Activated CD8-positive, alpha-beta memory T cell treated with anti-CD3 and anti-CD28 coated beads for 36 hours (primary cell): ENCODE measurements around the gene FAM120B. TPM values are rescaled to one million over a fixed set of nuclear protein-coding genes. Genes with fewer than 3 reads are reported as not detected.

Experiments
- CTCF ChIA-PET: fragments of 350-600 bp; sonication (Branson Sonifier 250); formaldehyde crosslinking; loops from one replicate; lab custom pipeline; 2021; ENCODE audit warnings: antibody characterized with exemption; lab: Charles Lee
- POLR2A ChIA-PET: fragments of 350-600 bp; sonication (Branson Sonifier 250); formaldehyde crosslinking; loops from one replicate; lab custom pipeline; 2021; ENCODE audit warnings: antibody characterized with exemption; lab: Charles Lee
- total RNA-seq, 2 experiments: library from RNA; stranded (reverse); gene quantifications; one replicate each; pipeline ENCODE4 v1.2.3, GENCODE V29; 2021

FAM120B gene
- total RNA-seq, 2 experiments from 2014 or later, result 17.2 TPM

- CTCF ChIA-PET, result interaction anchor here (1.4 to 1.6 kb wide), 2 partner anchors 20 to 439 kb away, joined by 3 read pairs; no protein-coding TSS in a partner anchor
- POLR2A ChIA-PET, result interaction anchor here (0.5 kb wide), 1 partner anchor 19 kb away, joined by 3 read pairs; no protein-coding TSS in a partner anchor
Observed at GRCh38 chr6:170270984-170271593, 35.5 kb upstream of the FAM120B start.

GRCh38 chr6:170271771-170272314, 34.7 kb upstream of the FAM120B start:
- ChIA-PET POLR2A (interaction anchor here (1.3 kb wide), 1 partner anchor 124 kb away, joined by 3 read pairs; no protein-coding TSS in a partner anchor), CTCF (interaction anchor here (1.4 to 1.6 kb wide), 2 partner anchors 21 to 440 kb away, joined by 3 read pairs; no protein-coding TSS in a partner anchor)

- ChIA-PET CTCF (interaction anchor here (1.4 kb wide), 1 partner anchor 441 kb away, joined by 3 read pairs; no protein-coding TSS in a partner anchor), POLR2A (interaction anchor here (1.3 kb wide), 1 partner anchor 125 kb away, joined by 3 read pairs; no protein-coding TSS in a partner anchor)
Observed at GRCh38 chr6:170272341-170273065, 34.1 kb upstream of the FAM120B start.

- CTCF ChIA-PET, result no interaction called here
- POLR2A ChIA-PET, result no interaction called here
Observed at GRCh38 chr6:170273191-170273590, 33.4 kb upstream of the FAM120B start.

GRCh38 chr6:170273681-170274080, 32.9 kb upstream of the FAM120B start:
- ChIA-PET POLR2A (interaction anchor here (0.7 kb wide), 1 partner anchor 407 kb away, joined by 4 read pairs; no protein-coding TSS in a partner anchor), CTCF (no interaction called here)

GRCh38 chr6:170274713-170275560, 31.6 kb upstream of the FAM120B start:
- POLR2A ChIA-PET, result no interaction called here

GRCh38 chr6:170276369-170277057, 30.0 kb upstream of the FAM120B start:
- ChIA-PET POLR2A (no interaction called here), CTCF (no interaction called here)

More at GRCh38 chr6:170274713-170275560, 31.6 kb upstream of the FAM120B start:
- CTCF ChIA-PET, result no interaction called here

GRCh38 chr6:170277893-170278742, 28.4 kb upstream of the FAM120B start:
- ChIA-PET POLR2A (interaction anchor here (0.7 kb wide), 1 partner anchor 56 kb away, joined by 5 read pairs; no protein-coding TSS in a partner anchor), CTCF (no interaction called here)

- ChIA-PET CTCF (no interaction called here), POLR2A (no interaction called here)
Observed at GRCh38 chr6:170278743-170279094, 27.8 kb upstream of the FAM120B start.

- POLR2A ChIA-PET, result no interaction called here
Observed at GRCh38 chr6:170279426-170279825, 27.1 kb upstream of the FAM120B start.

GRCh38 chr6:170279977-170280688, 26.4 kb upstream of the FAM120B start:
- POLR2A ChIA-PET, result no interaction called here
- CTCF ChIA-PET, result no interaction called here

More at GRCh38 chr6:170279426-170279825, 27.1 kb upstream of the FAM120B start:
- CTCF ChIA-PET, result no interaction called here

- ChIA-PET POLR2A (no interaction called here), CTCF (no interaction called here)
Observed at GRCh38 chr6:170280689-170281045, 25.9 kb upstream of the FAM120B start.

GRCh38 chr6:170281331-170282292, 24.9 kb upstream of the FAM120B start:
- POLR2A ChIA-PET, result no interaction called here
- CTCF ChIA-PET, result no interaction called here

GRCh38 chr6:170282512-170283158, 23.9 kb upstream of the FAM120B start:
- POLR2A ChIA-PET, result no interaction called here
- CTCF ChIA-PET, result no interaction called here

- POLR2A ChIA-PET, result no interaction called here
- CTCF ChIA-PET, result no interaction called here
Observed at GRCh38 chr6:170283212-170284081, 23.1 kb upstream of the FAM120B start.
